ENCODE data around the gene MUC13.

The MUC13 gene

DNA sequence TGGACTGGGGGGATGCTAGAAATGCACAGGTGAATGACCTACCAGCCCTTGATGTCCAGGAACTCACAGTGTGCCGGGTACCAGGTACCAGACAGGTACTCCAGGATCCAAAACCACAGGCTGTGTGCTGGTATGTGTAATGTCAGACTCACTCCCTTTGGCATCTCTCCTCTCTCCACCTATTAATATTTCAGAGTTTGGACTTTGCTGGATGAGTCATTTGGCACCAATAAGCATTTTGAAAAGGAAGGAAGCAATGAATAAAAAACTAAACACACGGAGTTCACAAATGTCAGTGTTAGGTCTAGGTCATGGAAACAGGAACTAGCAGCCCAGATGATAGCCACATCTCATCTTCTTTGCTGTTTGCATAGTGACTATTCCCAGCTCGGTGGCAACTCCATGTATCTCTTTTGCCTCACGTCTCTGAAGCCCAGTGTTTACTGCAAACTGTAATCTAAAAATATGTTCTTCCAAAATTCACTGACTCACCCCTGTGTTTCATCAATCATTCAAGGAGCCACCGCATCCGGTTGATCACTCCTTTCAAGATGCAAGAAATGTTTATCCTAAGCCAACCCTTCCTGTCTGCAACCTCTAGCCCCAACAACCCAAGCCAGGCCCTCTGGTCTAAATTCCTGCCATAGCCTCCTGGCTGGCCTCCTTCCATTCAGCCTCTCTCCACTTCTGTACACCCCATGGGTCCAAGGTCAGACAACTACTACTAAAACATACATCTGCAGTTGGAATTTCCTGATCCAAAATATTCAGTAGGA lies 55.8 kb downstream of the MUC13 start:
- no peak for DNase-seq (ENCODE audit: extremely low read depth in 1 of 2, low read depth in 1 of 2)

DNA sequence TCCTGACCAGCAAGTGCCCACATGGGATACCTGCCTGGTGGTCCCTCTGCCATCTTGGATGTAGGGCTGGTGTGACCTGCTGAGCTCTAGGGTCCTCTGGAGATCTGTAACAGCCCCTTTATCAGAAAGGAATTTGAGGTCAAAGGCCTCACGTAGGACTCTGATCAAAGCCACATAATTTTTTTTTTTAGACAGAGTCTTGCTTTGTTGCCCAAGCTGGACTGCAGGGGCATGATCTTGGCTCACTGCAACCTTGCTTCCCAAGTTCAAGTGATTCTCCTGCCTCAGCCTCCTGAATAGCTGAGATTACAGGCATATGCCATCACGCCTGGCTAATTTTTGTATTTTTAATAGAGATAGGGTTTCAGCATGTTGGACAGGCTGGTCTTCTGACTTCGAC lies 56.9 kb downstream of the MUC13 start:
- no peak for DNase-seq (ENCODE audit: extremely low read depth in 1 of 2, low read depth in 1 of 2)

DNA sequence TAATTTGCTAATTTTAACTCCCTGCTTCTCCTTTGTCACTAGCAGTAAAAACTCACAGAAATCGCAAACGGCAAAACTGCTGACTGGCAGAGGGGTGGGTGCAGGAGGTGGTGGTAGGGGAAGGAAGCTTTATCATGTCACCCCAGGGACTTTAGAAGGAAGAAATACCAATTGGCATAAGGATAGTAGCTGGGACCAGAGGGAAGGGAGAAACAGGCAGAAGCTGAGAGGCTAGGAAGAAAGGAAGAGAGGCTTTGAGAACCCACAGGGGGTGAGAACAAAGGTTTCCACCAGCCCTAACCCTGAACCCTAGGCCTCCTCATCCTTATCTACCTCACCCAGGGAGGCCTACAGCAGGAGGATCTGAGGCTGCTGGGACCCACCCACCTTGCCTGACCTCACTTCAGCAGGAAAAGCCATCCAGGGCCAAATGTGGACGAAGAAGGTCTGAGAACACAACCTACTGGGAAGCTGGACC lies 58.1 kb downstream of the MUC13 start:
- DNase-seq (ENCODE audit: extremely low read depth in 1 of 2, low read depth in 1 of 2): no peak

DNA sequence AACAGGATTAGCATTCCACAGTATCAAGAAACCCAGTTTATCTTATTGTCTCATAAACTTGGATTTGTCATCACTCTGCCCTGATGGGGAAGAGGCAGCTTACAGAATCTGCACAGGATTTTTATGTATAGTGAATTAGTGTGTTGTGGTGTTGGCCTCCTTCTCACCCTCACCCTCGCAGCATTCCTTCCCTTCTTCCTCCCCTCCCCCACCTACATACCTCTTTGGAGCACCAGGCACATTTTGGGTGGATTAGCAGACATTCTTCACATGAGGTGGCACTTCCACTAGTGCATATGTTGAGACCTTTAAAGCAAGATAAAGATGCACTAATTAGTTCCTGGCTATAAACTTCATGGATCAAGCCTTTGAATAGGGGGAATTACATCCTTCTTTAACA lies 61.3 kb downstream of the MUC13 start:
- no peak for DNase-seq (ENCODE audit: extremely low read depth in 1 of 2, low read depth in 1 of 2)

DNA sequence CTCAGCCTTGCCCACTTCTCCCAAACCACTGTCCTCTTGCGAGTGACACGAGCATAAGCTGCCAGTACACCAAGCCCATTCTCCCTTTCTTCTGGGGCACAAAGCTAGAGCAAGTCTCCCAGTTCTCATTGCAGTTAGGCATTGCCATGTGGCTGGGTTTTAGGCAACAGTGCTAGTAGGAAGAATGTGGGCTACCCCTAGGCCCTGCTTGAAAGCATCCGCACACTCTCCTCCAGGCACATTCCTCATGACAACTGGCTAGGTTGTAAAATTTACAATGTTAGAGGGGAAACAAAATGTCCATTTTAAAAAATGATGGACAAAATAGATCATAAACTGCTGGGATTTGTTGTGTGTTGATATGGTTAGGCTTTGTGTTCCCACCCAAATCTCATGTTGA lies 67.0 kb downstream of the MUC13 start:
- no peak for DNase-seq (ENCODE audit: extremely low read depth in 1 of 2, low read depth in 1 of 2)

DNA sequence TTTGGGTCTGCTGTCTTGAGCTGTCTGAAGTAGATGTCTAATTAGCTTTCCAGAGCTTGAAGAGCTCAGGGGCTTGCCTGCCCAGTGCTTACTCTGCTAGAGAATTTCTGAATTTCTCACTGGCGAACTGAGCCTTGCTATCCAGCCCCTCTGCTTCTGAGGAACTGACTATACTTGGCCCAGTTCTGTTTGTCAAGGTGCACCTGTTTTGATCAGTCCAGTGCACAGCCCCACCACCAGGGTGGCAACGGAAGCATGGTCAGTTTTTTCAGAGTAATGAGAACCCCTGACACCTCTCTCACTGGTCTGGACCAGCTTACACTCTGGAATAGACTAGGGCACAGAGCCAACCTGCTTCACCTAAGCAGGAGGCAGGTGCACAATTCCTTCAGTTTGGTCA lies 72.5 kb downstream of the MUC13 start:
- DNase-seq (ENCODE audit: extremely low read depth in 1 of 2, low read depth in 1 of 2): no peak

DNA sequence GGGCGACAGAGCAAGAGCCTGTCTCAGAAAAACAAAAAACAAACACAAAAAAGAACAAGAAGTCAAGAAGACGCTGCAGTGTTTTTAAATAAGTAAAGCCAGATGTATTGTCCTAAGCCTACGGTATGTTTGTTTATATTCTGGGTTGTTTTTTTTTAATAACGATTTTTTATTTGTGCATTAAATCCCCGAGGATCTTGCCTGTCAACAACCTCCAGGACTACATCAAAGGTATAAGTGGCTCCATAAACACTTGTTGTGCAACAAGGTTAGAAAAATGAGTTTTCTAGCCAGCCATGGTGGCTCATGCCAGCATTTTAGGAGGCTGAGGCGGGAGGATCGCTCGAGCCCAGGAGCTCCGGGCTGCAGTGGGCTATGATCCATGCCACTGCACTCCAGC lies 73.5 kb downstream of the MUC13 start:
- DNase-seq (ENCODE audit: extremely low read depth in 1 of 2, low read depth in 1 of 2): no peak

DNA sequence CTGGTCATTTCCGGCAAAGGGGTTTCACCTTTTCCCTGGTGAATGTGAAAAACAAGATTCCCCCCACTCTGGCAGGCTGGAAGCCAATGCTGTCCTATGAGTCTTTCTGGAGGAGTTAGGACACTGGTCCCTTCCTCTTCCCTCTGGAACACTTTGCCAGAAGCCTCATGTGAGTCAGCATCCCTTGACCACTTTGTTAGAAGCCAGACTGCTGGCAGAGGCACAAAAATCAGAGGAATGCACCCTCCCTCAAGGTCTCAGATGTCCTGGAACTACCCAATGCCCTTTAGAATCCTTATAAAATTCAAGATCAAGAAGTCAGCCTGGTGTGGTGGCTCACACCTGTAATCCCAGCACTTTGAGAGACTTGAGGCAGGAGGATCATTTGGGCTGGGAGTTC lies 74.0 kb downstream of the MUC13 start:
- DNase-seq (ENCODE audit: extremely low read depth in 1 of 2, low read depth in 1 of 2): no peak

DNA sequence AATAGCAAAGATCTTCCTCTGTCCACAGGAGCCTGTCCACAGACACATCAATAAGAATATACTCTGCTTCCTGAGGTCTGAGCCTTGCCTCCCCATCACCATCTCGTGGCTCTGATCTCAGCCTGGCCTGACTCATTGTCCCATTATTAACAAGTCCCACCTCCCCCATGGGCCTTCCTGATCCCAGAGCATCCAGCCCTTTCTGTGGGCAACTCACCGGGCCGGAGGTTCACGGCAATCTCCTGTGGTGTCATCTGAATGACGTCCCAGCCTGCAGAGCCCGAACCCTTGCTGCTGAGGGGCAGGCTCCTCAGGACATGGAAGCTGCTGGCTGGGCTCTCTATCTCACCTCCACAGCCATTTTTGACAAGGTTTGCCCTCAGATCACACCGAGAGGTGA lies 75.5 kb downstream of the MUC13 start:
- no peak for DNase-seq (ENCODE audit: extremely low read depth in 1 of 2, low read depth in 1 of 2)

DNA sequence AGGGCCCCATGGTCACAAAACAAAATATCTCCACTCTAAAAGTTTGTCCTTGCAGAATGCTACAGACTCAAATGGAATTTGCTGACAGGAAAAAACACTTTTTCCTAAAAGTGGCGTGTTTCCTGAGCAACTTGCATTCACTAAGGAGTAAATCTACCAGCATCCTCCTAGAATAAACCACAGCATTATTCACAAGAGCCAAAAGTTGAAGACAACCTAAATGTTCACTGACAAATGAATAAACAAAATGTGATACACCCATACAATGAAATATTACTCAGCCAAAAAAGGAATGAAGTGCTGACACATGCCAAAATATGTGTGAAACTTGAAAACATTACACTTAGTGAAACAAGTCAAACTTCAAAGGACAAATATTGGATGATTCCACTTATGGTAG lies 76.3 kb downstream of the MUC13 start:
- DNase-seq (ENCODE audit: extremely low read depth in 1 of 2, low read depth in 1 of 2): no peak

DNA sequence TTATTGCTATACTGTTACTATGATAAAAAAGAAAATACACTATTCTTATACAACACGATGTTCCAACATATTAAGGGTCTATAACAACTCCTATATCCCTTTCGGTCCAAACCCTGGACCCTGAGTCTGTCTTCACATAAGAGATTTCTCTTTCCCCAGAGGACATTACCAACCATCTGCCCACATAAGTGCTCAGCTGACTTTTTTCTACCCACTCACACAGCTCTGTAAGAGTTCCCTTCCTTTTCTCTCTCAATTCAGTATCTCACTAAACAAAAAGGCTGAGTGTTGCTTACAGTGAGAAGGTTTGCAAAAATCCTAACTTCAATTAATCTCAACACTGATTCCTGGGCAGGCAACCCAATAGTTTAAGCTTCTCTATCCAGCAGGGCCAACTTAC lies 77.9 kb downstream of the MUC13 start:
- DNase-seq (ENCODE audit: extremely low read depth in 1 of 2, low read depth in 1 of 2): no peak
